Activated CD4-positive, alpha-beta T cell treated with anti-CD3 and anti-CD28 coated beads, Interleukin-2, Interleukin-6, amounts not matched to agents 100 ng/mL and 50 ng/mL, durations not matched to agents 16 hours and 8 hours (primary cell): ENCODE results near the gene CHD9.

Experiments used
- DNase-seq: peaks from one replicate; pipeline ENCODE4 v3.0.0-alpha.2; 2020

Gene CHD9

DNA sequence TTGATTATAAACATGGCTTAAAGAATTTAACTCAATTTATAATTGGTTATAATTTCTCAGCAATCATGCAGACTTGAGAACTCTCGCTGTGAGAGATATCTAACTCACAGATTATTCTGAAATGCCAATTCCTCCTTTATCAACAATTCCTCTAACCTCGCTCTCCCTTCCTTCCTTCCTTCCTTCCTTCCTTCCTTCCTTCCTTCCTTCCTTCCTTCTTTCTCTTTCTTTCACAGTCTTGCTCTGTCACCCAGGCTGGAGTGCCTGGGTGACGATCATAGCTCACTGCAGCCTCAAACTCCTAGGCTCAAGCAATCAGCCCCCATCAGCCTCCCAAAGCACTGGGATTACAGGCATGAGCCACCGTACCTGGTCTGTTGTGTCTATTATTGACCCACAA lies 42.4 kb downstream of the CHD9 start:
- no peak for DNase-seq

- DNase-seq: peak; percentile 59
These were observed 43.9 kb downstream of the CHD9 start for GRCh38 chr16:53098526-53099317.

DNA sequence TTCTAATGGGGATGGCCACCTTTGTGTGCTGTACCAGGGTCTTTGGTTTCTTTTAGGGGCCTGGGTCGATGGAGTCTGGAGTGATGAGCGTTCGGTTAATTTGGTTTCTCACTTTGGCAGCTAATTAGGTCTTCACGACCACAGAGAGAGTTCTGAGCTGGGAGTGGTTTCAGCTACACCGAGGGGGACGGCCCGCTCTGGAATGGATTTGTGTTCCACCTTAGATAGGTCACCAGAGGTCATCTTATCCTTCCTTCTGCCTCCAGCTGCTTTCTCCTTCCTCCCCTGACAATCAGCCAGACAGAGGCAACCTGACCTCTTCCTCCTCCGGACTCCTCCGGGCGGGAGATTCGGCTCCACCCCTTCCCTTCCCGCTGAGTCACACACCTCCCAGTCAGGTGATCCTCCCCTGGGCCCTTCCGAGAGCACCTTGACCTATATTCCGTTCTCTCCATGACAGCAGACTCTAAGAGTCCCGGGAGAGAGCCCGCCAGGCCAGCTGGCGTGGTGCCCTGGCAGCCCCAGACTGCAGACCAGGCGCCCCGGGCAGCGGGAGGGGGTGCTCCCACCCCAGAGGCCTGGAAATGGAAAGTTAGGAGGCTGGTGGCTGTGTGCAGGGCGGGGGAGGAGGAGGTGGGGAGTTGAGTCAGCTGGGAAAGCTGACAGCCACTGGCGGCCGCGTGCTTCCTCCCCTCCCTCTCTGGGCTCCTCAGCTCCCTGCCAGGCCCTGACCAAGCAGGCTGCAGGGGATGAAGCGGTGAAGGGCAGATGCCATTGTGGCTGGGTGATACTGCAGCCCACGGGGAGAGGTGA lies 44.7 kb downstream of the CHD9 start:
- DNase-seq: peak; percentile 78

DNA sequence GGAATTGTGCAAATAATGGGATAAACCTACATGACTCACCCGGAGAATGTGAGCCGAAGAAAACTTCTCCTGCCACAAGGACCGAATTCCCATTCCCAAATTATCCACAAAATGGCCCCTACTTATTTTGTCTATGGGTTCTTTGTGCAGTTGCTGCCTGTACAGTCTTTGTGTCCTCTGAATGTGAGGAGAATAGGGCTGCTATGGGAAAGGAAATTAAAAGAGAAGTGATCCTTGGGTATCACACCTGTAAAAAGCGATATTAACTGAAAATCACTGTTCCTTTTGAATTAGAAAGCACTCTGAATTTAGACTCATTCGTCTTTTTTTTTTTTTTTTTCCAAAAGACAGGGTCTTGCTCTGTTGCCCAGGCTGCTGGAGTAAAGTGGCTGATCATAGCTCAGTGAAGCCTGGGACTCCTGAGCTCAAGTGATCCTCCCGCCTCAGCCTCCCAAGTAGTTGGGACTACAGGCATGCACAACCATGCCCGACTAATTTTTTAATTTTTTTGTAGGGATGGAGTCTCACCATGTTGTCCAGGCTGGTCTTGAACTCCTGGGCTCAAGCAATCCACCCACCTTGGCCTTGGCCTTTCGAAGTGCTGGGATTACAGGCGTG lies 45.4 kb downstream of the CHD9 start:
- no peak for DNase-seq

GRCh38 chr16:53100889-53101288 lies 46.1 kb downstream of the CHD9 start:
- DNase-seq: no peak

DNA sequence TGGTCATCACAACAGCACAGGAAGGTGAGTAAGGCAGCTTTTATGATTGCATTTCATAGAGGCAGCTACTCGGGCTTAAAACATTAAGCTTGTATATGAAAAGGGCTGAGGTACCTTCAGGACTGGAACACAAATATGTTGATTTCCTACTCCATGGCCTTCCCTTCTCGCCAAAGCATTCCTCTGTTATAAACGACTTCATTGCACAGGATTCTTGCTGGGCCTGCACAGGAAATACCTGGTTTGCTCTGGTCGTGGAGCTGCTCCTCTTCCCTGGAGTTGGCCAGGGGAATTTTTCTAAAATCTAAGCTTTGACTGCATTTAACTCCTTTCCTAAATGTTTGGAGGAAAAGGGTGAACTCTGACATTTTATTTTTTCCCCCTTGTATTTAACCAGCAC lies 49.0 kb downstream of the CHD9 start:
- DNase-seq: no peak

DNA sequence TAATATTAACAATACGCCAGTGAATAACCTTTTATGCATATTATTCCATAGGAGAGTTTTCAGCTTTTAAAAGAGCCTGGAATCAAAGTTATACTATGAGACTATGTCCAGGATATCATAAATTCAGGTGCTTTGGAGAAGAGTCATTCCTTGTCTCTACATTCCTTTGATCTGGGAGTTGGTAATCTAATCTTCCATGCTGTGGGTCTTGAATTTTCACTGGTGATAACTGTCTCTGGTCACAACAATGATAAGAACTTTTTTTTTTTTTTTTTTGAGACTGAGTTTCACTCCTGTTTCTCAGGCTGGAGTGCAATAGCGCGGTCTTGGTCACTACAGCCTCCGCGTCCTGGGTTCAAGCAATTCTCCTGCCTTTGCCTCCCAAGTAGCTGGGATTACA lies 50.8 kb downstream of the CHD9 start:
- no peak for DNase-seq

DNA sequence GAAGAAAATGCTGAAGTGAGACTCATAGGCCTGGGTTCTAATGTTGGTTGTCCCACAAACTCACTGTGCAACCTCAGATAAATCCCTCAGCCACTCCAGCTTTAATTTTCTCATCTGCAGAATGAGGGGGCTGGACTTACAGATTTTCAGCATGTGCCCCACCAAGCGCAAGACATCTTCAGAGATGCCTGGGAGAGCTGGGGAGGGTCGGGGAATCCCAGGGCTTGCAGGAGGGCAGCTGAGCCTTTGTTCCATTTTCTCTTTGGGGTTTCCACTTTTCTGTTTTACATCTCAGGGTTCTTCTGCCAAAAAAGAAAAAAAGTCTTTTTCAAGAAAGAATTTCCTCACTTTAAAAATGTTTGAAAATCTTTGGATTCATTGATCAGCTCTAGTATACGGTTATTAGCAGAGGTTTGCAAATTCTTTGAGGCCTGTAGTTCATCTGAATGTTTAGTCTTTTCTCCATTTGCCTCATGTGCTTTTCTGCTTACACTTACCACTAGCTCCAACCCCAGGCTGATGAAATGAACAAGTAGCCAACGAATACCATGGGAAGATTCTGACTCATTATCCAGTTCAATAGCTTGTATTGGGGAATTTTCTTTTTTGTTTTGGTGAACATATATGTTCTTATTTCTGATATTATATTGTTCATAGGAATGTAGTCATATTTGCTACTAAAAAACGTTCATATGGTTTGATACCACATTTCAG lies 56.4 kb downstream of the CHD9 start:
- DNase-seq: no peak

- DNase-seq: no peak
These were observed 57.2 kb downstream of the CHD9 start for GRCh38 chr16:53112015-53112414.

DNA sequence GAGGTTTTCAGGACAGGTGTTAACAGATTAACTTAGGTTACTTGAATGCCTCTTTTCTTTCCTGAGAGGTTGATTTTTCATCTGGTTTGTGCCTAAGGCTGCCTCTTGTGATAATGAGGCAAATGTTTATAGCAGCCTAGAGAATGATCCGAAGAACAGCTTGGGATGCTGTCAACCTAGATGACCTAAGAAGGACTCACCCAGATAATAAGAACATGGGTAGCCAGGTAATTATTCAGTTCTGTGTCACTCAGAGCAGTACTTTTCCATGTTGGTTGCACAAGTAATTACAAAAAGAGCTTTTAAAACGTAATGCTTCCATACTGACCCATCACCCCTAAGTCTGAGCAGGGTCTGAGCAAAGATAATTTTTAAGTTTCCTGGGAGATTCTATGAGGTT lies 60.3 kb downstream of the CHD9 start:
- DNase-seq: no peak

GRCh38 chr16:53115773-53116172 lies 61.0 kb downstream of the CHD9 start:
- DNase-seq: no peak

- no peak for DNase-seq
These were observed 66.3 kb downstream of the CHD9 start for GRCh38 chr16:53121043-53121620.

GRCh38 chr16:53121661-53122060 lies 66.9 kb downstream of the CHD9 start:
- DNase-seq: no peak

DNA sequence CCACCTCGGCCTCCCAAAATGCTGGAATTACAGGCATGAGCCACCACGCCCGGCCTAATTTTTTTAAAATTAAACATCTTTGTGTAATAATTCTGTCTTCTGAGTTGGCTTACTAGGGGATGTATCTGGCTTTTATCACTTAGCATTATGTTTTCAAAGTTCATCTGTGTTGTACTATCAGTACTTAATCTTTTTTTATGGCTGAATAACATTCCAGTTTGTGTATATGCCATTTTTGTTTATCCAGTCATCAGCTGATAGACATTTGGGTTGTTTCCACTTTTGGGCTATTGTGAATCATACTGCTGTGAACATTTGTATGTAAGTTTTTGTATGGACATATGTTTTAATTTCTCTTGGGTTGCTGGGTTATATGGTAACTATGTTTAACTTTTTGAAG lies 69.0 kb downstream of the CHD9 start:
- DNase-seq: no peak

DNA sequence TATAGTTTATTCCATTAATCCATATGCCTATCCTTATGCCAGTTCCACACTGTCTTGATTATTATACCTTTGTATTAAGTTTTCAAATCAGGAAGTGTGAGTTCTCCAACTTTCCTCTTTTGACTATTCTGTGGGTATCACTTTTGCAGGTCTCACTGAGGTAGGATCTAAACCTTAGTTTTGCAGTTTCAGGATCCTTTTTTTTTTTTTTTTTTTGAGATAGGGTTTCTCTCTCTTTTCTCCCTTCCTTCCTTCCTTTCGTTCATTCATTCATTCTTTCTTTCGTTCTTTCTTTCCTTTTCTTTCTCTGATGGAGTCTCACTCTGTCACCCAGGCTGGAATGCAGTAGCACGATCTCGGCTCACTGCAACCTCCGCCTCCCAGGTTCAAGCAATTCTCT lies 71.6 kb downstream of the CHD9 start:
- DNase-seq: no peak

- DNase-seq: no peak
These were observed 74.7 kb downstream of the CHD9 start for GRCh38 chr16:53129281-53130158.

- DNase-seq: peak; percentile 95
These were observed 75.6 kb downstream of the CHD9 start for GRCh38 chr16:53130159-53131049.

DNA sequence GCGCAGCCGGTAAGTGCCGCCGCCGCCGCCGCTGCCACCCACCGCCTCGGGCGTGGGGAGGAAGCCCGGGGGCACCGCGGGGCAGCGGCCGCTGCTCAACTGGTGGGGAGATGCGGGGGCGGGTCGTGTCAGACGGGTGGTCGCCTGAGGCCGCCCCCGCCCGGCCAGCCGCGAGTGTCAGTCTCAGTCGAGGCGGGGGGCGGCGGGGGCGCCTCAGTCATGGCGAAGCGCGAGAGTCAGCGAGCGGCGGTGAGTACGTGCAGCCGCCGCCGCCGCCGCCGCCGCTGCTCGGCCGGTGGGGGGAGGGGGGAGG lies 76.2 kb downstream of the CHD9 start:
- no peak for DNase-seq

- peak; percentile 57 for DNase-seq
These were observed 76.7 kb downstream of the CHD9 start for GRCh38 chr16:53131363-53132071.

DNA sequence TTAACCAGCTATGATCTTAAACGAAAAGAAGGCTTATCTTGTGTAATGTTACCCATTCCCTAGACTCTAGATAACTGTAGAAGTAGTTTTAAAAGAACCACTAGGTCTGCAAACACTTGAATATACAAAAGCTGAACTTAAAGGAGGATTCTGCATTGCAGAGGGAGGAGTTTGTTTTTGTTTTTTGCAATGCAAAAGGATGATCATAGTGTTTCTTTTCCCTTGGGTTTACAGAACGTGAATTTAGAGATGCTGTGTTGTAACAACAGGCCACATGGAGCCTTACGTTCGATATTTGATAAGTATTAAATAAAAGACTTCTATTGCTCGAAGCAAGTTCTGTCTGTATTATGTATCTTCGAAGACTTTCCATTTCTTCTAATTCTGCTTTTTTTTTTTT lies 77.6 kb downstream of the CHD9 start:
- DNase-seq: no peak
